HG03103 (cell line): ENCODE data around the gene AGAP1.
"Not testable (repeated sequence)": the region's sequence is repeated elsewhere in the genome, so short reads cannot be mapped to it uniquely, and the experiment has no call there.

Source experiments
- ATAC-seq: cut with Tn5 transposase; IDR thresholded peaks from one replicate; pipeline ENCODE4 v1.9.1; 2021; ENCODE audit warnings: low read depth; ENCODE audit not compliant: unreplicated experiment

Gene AGAP1

DNA sequence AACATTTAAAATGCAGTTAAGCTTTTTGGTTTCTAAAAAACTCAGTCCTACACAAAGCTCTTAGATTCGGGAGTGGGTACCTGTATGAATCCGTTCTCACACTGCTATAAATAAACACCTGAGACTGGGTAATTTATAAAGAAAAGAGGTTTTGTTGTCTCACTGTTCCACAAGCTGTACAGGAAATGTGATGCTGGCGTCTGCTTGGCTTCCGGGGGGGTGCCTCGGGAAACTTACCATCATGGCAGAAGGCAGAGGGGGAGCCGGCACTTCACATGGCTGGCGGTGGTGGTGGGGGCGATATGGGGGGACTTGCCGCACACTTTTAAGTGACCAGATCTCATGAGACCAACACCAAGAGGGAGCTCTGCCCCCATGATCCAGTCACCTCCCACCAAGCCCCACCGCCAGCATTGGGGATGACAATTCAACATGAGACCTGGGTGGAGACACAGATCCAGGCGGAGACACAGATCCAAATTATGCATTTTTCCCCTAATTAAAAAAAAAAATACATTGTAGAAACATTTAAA lies 451.8 kb downstream of the AGAP1 start:
- no peak for ATAC-seq

DNA sequence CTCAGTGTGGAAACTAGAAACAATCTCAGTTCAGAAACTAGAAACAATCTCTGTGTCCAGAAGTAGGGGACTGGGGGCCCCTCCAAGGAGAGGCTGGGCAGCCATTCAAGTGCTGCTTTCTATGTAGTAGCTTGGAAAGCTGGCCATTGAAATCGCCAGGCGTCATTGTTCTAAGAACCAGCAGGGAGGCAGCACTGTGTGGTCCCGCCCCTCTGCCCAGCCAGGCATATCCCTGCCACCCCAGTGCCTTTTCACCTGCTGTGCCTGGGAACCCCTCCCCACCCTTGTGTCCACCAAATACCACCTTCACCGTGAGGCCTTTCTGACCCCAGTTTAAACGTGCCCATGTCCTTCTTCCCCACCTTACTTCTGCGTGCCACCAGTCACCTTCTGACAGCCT lies 452.7 kb downstream of the AGAP1 start:
- ATAC-seq = no peak

DNA sequence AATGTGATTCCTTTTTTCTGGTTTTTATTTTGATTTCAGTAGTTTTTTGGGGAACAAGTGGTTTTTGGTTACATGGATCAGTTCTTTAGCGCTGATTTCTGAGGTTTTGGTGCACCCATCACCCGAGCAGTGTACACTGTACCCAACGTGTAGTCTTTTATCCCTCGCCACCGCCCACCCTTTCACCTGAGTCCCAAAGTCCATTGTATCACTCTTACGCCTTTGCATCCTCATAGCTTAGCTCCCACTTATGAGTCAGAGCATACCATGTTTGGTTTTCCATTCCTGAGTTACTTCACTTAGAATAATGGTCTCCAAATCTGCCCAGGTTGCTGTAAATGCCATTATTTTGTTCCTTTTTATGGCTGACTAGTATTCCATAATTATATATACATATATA lies 453.2 kb downstream of the AGAP1 start:
- not testable (repeated sequence) for ATAC-seq

DNA sequence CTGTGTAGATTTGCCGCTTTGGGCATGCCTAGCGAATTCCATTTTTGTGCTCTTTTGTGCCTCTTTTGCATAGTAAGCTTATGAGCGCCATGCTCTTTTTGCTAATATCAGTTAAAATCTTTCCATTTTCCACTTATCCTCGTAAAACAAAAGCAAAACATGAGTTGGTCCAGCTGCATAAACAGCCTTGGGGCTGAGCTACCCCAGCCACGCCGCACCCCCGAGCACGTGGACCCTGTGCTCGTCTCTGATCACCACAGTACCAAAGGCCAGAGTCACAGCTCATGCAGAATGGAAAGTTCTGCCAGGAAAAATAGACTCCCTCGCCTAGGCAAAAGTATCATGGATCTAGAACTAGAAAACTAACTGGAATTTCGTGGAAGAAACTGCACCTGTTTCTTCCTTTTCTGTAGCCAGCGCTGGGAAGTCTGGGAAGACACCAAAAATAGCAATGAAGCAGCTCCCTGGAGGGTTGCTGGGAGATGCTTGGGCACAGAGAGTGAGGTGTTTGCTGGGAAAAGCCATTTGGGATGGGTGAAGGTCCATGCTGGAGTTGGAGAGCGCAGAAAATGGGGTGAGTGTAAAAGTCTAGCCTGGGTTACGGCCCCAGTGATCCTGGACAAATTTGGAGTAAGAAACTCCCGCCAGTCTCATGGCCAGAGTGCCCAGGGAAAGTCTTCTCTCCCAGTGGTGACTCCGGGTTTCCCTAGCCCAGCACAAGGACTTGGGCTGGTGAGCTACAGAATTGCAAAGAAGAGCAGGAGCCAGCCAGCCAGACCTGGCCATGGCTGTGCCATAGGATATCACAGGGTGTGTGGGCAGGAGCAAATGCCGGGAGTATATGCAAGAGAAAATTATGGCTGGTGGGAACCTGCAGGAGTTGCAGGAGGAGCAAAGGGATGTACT lies 456.0 kb downstream of the AGAP1 start:
- ATAC-seq = no peak

DNA sequence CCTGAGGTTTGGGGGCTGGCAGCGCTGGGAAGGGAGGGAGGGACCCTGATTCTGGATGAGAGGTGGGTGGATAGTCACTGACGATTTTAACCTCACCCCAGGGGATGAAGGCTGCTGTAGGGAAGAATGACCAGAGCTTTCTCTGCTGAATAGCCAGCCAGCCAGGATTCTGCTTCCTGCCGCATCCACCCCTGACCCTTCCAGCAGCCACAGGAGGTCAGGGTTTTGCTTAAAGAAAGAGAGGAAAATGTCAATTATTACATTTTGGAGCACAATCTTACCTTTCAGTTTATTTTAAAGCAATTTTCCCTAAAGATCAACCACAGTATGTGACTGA lies 456.6 kb downstream of the AGAP1 start:
- no peak for ATAC-seq

DNA sequence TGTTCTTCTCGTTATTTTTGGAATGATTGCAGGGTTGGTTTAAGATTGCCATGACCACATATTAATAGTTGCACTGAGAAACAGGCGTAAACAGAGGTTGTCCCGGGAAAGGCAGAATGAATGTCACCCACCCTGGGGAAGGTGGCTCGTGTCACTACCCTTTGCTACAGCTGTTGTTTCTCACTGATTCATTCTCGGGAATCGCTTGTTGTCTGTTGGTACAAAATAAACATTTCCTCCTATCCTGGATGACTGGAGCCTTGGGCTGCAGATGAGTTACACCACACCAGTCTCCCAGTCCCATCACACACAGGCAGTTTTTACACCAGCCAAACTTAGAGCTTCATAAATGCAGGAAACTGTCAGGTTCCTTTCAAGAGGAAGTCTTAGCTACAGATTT lies 457.6 kb downstream of the AGAP1 start:
- no peak for ATAC-seq

DNA sequence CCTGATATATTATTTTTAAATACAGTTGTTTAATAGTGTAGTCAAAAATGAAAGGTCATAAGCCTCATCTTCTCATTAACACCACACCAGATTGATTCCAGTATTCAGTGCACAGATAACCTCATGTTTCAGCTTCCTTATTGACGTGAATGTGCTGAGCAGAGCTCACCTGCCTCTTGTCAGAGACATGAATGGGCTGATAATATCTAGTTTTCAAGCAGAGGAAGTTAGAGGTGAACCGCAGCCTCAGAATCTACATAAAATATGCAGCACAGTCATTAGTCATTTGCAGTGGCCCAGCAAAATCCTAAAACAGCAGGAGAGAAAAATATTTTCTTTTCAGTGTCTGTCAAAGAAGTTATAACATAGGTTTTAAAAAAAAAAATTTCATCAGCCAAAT lies 458.1 kb downstream of the AGAP1 start:
- ATAC-seq = no peak

DNA sequence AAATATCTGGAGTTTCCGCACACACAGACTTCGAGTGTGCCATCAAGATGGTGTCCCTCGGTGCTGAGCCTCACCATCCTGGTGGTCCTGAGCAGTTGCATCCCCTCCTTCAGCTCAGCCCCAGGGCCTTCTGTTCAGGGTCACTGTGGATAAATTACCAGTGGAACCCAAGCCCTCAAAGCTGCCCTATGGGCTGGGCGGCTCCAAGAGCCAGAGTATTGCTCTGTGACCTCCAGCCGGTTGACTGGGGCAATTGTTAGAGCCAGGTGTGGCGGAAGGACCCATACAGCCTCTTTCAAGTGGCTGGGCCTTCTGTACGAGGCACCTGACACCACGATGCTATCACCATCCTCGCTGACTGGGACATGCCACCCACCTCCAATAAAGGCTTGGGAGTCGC lies 458.9 kb downstream of the AGAP1 start:
- no peak for ATAC-seq

DNA sequence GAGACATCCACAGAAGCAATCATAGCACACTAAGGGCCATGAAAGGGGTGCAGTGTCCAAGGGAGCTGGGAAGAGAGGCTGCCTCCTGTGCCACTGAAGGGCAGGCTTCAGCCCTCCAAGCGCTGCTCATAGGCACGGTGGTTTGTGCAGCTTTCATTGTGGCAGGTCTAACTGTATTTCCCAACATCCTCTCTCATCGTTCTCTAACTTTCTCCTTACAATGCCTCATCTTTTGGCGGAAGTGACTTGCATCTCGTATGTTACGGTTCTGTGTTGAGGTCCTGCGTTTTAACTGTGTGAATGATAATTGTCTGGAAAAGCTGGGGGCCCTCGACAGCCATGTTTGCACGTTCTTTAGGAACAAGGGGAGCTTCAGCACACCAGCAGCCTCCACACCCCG lies 460.4 kb downstream of the AGAP1 start:
- ATAC-seq = no peak

DNA sequence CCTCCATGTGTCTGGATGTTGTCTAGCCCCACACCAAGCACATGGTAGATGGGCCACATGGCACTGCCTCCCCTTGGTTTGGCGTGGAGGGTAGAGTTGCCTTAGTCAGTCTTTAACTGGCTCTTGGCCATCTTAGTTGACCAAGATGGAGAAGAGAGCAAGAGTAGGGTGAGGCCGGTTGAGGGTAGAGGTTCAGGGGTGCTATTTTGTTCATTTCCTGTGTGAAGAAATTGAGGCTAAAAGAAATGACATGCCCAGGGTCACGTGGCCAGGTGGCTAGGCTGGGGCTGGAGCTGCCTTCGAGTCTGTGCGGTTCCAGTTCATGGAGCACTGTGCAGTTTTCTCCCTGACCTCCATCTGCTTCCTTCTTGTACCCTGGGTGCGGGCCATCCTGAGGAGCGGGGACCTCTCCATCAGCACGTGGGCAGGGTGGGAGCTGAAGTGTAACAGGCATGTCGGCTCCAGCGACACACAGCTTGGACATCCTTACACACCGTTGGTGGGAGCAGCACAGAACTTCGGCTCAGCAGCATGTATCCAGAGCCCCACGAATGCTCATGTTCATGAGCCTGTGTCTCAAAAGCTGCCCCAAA lies 461.1 kb downstream of the AGAP1 start:
- no peak for ATAC-seq

DNA sequence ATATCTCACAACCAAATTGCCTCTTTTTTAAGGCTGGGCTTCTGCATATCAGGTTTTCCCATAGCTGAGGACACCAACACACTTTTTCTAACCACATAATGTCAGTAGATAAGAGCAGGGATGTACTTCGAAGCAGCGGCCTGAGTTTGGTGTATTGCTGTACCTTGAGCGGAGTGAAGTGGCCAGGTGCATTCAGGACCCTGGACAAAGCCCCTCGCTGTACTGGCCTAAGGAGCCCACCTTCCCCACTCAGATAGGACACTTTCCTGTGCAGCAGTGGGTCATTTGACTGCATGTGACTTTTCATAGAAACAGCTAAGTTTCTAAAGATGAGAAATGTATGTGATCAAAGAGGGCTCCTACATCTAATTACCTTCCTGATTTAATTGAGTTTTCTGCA lies 461.8 kb downstream of the AGAP1 start:
- no peak for ATAC-seq

DNA sequence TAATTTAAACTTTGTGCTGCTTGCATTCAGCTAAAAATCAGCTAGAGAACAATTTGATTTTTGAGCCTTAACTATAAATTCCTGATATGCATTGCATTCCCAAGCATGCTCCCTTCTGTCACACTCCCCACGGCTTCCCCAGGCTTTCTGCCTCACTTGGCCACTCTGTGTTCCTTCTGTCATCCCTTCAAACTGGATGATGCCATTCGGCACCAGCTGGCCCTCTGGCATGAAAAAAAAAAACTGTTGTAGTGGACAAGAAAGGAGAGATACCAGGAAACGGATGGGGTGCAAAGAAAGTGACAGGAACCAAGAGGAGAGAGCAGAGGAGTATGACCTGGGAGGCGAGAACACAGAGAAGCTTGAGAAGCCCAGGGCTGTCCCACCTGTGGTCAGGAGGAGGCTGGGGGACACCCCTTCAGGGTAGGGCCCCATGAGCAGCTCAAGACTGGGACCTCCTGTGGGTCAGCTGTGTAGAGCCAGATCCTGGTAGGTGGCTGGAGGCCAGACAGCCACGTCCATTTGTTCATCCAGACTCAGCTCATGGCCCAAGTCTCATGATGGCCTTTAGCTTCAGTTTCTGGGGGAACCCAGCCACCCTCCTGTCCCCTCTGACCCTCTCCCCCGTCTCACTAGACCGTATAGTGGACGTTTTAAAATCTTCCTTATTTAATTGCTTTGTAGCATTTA lies 462.6 kb downstream of the AGAP1 start:
- no peak for ATAC-seq

DNA sequence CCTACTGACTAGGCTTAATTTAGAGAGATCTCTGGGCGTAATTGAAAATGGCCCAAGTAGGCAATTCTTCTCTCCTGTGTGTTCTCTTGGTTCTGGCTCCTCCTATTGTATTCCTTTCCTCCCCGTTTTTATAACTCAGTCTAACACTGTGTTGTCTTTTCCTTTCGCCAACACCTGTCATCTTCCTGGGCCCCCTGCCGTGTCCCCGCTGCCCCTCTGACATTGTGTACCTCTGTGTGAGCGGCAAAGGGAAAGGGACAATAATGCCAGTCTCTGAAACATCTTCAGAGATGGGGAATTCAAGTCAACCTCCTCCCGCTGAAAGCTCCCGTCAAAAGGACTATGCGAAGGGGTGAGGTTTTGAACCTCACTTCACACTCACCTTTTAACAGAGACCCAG lies 463.4 kb downstream of the AGAP1 start:
- no peak for ATAC-seq

DNA sequence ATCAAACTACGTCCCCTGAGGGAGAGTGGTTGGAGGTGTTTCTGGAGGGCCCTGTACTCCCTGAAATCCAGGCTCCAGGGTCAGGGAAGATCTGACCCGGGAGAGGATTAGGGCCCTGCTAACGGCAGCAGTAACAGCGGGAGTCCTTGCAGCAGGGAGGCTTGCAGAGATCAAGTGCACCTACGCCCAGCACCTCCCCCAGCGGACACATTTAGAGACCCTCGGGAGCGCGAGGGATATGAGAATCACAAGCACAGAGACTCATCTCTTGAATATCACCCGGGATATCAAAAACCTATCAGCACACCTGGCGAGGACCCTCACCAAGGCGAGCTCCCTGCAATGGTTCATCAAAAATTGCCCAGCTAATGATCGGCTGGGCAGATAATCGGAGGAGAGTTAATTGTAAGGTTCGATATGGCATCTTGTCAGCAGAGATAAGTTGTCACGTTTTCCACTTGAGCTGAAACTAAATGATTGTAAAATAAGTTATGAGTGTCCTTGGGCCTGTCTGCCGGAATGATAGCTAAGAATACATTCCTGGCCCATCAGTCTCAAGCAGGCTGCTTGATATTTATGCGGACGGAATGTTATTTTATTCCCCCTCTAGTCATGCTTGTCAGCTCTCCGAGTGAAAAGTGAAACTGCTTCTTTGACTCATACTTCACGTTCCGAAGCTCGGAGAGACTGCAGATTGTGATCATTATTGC lies 464.5 kb downstream of the AGAP1 start:
- ATAC-seq = no peak

DNA sequence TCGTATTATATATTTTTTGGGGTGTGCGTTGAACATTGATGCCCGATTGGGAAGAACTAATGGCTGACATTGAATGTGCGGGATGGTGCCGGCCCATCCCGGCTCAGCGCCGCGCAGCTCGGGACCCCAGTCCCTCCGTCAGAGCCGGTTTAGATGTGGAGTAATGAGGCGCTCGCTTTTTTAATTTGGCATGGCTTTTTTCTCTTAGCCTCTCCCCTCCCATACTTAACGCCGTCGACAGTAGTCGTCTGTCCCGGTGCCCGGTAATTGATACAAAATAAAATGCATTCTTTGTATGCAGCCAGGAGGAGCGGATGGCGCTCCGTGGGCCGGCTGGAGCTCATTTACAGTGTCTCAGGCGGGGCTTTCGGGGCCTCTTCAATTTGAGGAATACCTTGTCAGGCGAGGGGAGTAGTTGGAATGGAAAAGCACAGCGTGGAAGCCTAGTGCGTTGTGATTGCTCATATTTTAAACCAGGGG lies 465.1 kb downstream of the AGAP1 start:
- no peak for ATAC-seq

DNA sequence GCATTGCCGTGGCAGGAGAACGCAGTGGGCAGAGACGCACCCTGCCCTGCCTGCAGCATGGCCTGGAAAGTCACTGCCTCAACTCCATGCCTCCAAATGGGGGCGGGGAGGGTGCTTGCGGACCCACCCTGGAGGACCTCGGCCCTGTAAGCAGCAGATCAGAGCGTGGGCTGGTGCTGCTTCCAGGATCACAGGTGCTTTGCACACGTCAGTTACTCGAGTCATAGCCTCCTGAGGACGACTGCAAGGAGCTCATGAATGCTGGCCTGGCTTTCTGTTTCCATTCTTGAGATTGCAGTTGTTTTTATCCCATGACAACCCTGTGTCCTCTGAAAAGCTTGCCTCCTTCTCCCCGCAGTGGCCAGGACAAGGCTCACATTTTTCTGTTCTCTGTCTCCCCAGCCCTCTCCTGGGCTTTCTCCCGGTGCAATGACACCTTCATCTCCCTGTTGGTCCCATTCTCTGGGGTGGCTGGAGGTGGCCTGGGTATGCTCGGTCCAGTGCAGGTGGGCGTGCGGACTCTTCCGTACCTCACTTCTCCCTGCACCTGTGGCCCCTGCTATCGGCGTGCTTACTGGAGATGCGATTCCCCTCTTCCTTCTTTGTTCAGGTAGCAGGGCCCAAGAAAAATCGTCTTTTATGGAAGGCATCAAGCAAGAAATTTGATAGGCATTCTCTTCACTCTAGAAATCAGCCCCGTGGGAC lies 466.3 kb downstream of the AGAP1 start:
- no peak for ATAC-seq

DNA sequence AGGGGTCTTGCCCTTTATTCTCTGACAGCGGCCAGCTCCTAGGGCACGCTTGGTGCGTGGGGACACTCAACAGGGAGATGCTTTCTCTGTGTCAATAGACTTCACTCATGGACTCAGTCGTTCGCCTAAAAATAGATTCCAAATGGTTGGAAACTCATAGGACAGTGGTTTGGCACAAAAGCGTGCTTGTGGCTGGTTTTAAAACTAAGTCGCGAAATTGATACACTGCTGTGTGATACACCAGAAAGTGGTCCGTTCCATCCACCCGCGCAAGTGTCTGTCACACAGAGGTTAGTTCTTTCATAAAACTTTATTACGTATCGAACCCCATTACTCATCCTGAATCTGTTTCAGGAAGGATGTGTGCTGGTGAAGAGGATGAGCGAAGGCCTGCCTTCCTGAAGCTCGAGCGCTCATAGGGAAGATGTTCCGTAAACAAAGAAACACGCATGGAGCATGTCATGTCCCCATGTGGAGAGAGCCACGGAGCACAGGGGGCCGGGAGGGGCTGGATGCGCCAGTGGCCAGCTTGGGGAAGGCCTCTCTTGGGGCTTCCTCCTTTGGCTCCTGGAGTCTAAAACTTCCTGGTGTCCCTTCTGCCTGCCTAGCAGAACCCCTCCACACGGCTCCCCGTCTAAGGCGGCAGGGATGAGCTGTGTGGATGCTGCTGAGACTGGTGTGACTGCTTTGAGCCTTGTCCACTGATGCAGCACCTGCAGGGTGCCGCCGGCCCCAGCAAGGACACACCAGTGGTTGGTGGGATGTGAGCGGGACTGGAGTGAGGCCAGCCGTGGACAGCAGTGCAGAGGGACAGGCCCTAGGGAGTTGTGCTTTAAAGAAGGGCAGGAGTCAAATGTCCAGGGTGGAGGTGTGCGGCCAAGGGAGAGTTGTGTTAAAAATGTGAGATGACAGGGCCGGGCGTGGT lies 467.1 kb downstream of the AGAP1 start:
- no peak for ATAC-seq

DNA sequence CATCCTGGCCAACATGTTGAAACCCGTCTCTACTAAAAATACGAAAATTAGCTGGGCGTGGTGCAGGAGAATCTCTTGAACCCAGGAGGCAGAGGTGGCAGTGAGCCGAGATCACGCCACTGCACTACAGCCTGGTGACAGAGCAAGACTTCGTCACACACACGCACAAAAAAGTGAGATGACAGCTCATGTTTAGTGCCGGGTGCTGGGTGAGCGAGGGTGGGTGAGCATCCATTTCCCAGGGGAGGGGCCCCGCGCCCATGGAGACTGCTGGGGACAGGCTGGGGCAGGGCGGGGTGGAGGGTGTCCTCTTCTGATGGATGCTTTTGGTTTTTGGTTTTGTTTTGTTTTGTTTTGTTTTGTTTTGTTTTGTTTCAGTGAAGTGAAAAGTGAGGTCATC lies 467.9 kb downstream of the AGAP1 start:
- ATAC-seq = no peak
